Gastrocnemius medialis (tissue), 4 donors: Measurements from ENCODE around the gene PARD3.

ENCODE experiments used
- POLR2A ChIP-seq, 2 donors: fragments of 450-650 bp; IDR thresholded peaks; one replicate each; pipeline ENCODE4 v1.6.1; 2017; ENCODE audit warnings: antibody characterized with exemption in 2 of 2, mild to moderate bottlenecking in 2 of 2, moderate library complexity in 2 of 2
- TF ChIP-seq, protein P1 (sequence below), 5 experiments: fragments of 450-650 bp in 3 of 5; fragments of 200-600 bp in 2 of 5; sonication (generic) in 2 of 5; IDR thresholded peaks in 4 of 5; conservative IDR thresholded peaks in 1 of 5; 1 replicate in 4 of 5; 2 replicates in 1 of 5; pipeline ENCODE4 v1.5.1; 2016 to 2019; ENCODE audit warnings: antibody characterized with exemption in 5 of 5, mild to moderate bottlenecking in 3 of 5, moderate library complexity in 3 of 5

- TF ChIP-seq, protein P1, sequence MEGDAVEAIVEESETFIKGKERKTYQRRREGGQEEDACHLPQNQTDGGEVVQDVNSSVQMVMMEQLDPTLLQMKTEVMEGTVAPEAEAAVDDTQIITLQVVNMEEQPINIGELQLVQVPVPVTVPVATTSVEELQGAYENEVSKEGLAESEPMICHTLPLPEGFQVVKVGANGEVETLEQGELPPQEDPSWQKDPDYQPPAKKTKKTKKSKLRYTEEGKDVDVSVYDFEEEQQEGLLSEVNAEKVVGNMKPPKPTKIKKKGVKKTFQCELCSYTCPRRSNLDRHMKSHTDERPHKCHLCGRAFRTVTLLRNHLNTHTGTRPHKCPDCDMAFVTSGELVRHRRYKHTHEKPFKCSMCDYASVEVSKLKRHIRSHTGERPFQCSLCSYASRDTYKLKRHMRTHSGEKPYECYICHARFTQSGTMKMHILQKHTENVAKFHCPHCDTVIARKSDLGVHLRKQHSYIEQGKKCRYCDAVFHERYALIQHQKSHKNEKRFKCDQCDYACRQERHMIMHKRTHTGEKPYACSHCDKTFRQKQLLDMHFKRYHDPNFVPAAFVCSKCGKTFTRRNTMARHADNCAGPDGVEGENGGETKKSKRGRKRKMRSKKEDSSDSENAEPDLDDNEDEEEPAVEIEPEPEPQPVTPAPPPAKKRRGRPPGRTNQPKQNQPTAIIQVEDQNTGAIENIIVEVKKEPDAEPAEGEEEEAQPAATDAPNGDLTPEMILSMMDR (IDR thresholded peaks at IDR 0.05 in 4 of 5, conservative IDR thresholded peaks at IDR 0.05 in 1 of 5), result no peak
- no peak for TF ChIP-seq POLR2A (IDR thresholded peaks at IDR 0.05)
Measured at GRCh38 chr10:34504534-34504933, 310.6 kb downstream of the PARD3 start.
